Prostate gland (tissue), 2 donors: Measurements from ENCODE around the gene NOP16. TPM values are rescaled to one million over a fixed set of nuclear protein-coding genes. Genes with fewer than 3 reads are reported as not detected.

Experiments
- DNase-seq: peaks from one replicate; pipeline ENCODE4 v3.0.0-alpha.2; 2019; ENCODE audit warnings: low spot score
- H3K27ac ChIP-seq, 2 donors: fragments of 200-600 bp; sonication (generic); 2 replicates each; pipeline ENCODE4 v1.5.1; 2017 to 2019
- H3K27me3 ChIP-seq: fragments of 200-600 bp; sonication (generic); replicated peaks from 2 replicates; pipeline ENCODE4 v1.5.1; 2019; ENCODE audit not compliant: insufficient read depth
- H3K36me3 ChIP-seq, 2 donors: fragments of 200-600 bp; sonication (generic); 1 replicate in 1 of 2; 2 replicates in 1 of 2; pipeline versions ENCODE4 v1.5.1 to v1.8.1; 2017 to 2019
- H3K4me1 ChIP-seq: fragments of 200-600 bp; sonication (generic); replicated peaks from 2 replicates; pipeline ENCODE4 v1.5.1; 2019
- H3K4me3 ChIP-seq, 2 donors: fragments of 200-600 bp; sonication (generic); 2 replicates each; pipeline ENCODE4 v1.5.1; 2017 to 2019
- H3K9me3 ChIP-seq: fragments of 200-600 bp; sonication (generic); 2 replicates; pipeline ENCODE4 v1.5.1; 2017
- CTCF ChIP-seq, 4 experiments: fragments of 200-600 bp in 2 of 4; fragments of 450-650 bp in 2 of 4; sonication (generic) in 2 of 4; IDR thresholded peaks; 1 replicate in 3 of 4; 2 replicates in 1 of 4; pipeline ENCODE4 v1.5.1; 2016 to 2019; ENCODE audit warnings: antibody characterized with exemption in 4 of 4, mild to moderate bottlenecking in 2 of 4, moderate library complexity in 2 of 4
- POLR2A ChIP-seq: fragments of 450-650 bp; IDR thresholded peaks from one replicate; pipeline ENCODE4 v1.6.1; 2016; ENCODE audit warnings: antibody characterized with exemption, mild to moderate bottlenecking
- POLR2AphosphoS5 ChIP-seq: sonication (generic); formaldehyde crosslinking; IDR thresholded peaks from one replicate; pipeline ENCODE4 v1.6.1; 2017; ENCODE audit warnings: antibody characterized with exemption
- WGBS: methylation state at CpG from one replicate; pipeline ENCODE4 v1.1.5; 2018; 5-methylcytosine and 5-hydroxymethylcytosine counted together
- intact Hi-C: fragments of 100-400 bp; cut with DNase I; formaldehyde crosslinking; loops from one replicate; pipeline ENCODE4 v1.14.2; 2022
- total RNA-seq, 2 donors: library from RNA; depleted of rRNA; stranded (reverse); fragments of >200 nt; gene quantifications; one replicate each; pipeline ENCODE4 v1.1.0, GENCODE V29; 2016

The NOP16 gene
- total RNA-seq, 2 donors from 2014 or later: 10.8 to 11.6 TPM

GRCh38 chr5:176355400-176356178, 32.8 kb downstream of the NOP16 start:
- intact Hi-C loops: no loop called here
- no peaks in the 10 kb centered on the region for H3K9me3 ChIP-seq
- peaks cover 4% of the 10 kb centered on the region for H3K4me1 ChIP-seq
- H3K27ac ChIP-seq: no peak overlapping the region
- H3K27me3 ChIP-seq: no peaks in the 10 kb centered on the region
- H3K36me3 ChIP-seq: peaks cover 0 to 5% of the 10 kb centered on the region in 2 donors
- no peak overlapping the region for H3K4me3 ChIP-seq
- no peak for DNase-seq
- TF ChIP-seq POLR2A: no peak
- no peak for TF ChIP-seq POLR2AphosphoS5
- no peak for TF ChIP-seq CTCF (IDR thresholded peaks at IDR 0.05)
- WGBS: 85% methylated on average over 16 of the region's 16 CpGs

- WGBS: 97% methylated on average over 4 of the region's 4 CpGs
- intact Hi-C loops: no loop called here
- H3K27ac ChIP-seq: no peak overlapping the region
- DNase-seq: no peak
- peaks cover 0 to 9% of the 10 kb centered on the region in 2 donors for H3K36me3 ChIP-seq
- no peak overlapping the region for H3K4me3 ChIP-seq
- TF ChIP-seq CTCF (IDR thresholded peaks at IDR 0.05): no peak
- TF ChIP-seq POLR2AphosphoS5: no peak
- no peak for TF ChIP-seq POLR2A
- peaks cover 4% of the 10 kb centered on the region for H3K4me1 ChIP-seq
- H3K27me3 ChIP-seq: no peaks in the 10 kb centered on the region
- no peaks in the 10 kb centered on the region for H3K9me3 ChIP-seq
These were observed 34.9 kb downstream of the NOP16 start for GRCh38 chr5:176353533-176353932.

- no peaks in the 10 kb centered on the region for H3K9me3 ChIP-seq
- 81% methylated on average over 5 of the region's 5 CpGs for WGBS
- peaks cover 9 to 18% of the 10 kb centered on the region in 2 donors for H3K36me3 ChIP-seq
- no peaks in the 10 kb centered on the region for H3K4me1 ChIP-seq
- no peaks in the 10 kb centered on the region for H3K27me3 ChIP-seq
- intact Hi-C loops: no loop called here
- TF ChIP-seq POLR2A: no peak
- no peak for TF ChIP-seq CTCF (IDR thresholded peaks at IDR 0.05)
- TF ChIP-seq POLR2AphosphoS5: no peak
- no peak overlapping the region for H3K4me3 ChIP-seq
- no peak for DNase-seq
- H3K27ac ChIP-seq: no peak overlapping the region
These were observed 36.1 kb downstream of the NOP16 start for GRCh38 chr5:176352116-176352878.

GRCh38 chr5:176350416-176350815, 38.0 kb downstream of the NOP16 start:
- no peak overlapping the region for H3K27ac ChIP-seq
- intact Hi-C loops: no loop called here

More at GRCh38 chr5:176350416-176350815, 38.0 kb downstream of the NOP16 start:
- TF ChIP-seq CTCF (IDR thresholded peaks at IDR 0.05): no peak
- no peak for TF ChIP-seq POLR2A
- no peak for TF ChIP-seq POLR2AphosphoS5
- no peaks in the 10 kb centered on the region for H3K9me3 ChIP-seq
- no peaks in the 10 kb centered on the region for H3K27me3 ChIP-seq
- no peaks in the 10 kb centered on the region for H3K4me1 ChIP-seq
- peaks cover 16 to 25% of the 10 kb centered on the region in 2 donors for H3K36me3 ChIP-seq
- WGBS: 93% methylated on average over 8 of the region's 8 CpGs
- no peak overlapping the region for H3K4me3 ChIP-seq
- DNase-seq: no peak
